ENCODE measurements around the gene TTL.

TTL gene

GRCh38 chr2:112584891-112585250 lies 102.9 kb downstream of the TTL start:
- DNase-seq: no peak

DNA sequence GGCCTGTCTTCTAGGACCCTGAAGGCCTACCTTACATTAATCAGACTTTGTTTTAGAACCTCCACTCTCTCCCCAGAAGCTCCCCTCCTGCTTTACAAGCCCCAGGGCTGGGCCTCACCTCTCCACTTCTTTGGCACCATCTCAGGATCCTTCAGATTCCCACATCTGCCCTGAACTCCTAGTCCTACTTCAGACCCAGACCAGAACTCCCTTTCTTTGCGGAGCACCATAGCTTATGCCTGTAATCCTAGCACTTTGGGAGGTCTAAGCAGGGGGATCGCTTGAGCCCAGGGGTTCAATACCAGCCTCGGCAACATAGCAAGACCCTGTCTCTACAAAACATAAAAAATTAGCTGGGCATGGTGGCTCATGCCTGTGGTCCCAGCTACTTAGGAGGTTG lies 103.4 kb downstream of the TTL start:
- DNase-seq: no peak

DNA sequence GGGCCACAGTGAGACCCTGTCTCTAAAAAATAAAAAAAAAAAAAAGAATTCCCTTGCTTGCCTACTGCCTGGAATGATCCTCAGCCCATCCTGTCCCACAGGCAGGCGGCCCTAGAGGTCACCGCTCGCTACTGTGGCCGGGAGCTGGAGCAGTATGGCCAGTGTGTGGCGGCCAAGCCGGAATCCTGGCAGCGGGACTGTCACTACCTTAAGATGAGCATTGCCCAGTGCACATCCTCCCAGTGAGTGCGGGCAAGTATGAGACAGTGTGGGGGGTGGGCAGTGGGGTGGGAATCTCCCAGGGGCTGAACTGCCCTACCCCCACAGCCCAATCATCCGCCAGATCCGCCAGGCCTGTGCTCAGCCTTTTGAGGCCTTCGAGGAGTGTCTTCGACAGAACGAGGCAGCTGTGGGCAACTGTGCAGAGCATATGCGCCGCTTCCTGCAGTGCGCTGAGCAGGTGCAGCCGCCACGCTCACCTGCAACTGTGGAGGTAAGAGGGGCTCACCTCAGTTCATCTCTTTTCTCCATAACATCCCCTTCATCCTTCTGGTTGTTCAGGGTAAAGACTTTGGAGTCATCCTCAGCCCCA lies 104.0 kb downstream of the TTL start:
- DNase-seq: no peak

DNA sequence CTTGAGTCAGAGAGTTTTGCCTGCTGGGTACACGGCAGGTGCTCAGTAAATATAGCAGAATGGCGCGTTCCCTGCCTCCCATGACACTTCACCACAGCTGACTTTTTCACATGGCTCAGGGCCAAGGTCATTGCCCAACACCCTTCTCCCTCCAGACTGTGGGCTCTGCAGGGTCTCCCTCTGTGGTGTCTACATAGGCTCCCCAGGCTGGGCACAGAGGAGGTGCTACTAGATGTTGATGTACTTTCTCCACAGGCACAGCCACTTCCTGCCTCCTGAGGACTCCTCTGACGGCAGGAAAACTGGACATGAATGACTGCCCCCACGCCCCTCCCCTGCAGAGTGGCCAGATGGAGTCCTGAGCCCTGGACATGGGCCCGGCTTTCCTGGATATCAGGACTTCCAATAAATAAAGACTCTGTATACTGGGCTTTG lies 106.7 kb downstream of the TTL start:
- no peak for DNase-seq

Data from stimulated activated CD4-positive, alpha-beta T cell treated with anti-CD3 and anti-CD28 coated beads, Interleukin-4, amount 100 ng/mL, for 1 hour (primary cell).